GM19043 (cell line): ENCODE data around the gene ITSN1.

Experiments
- ATAC-seq: cut with Tn5 transposase; IDR thresholded peaks from one replicate; pipeline ENCODE4 v1.9.1; 2021; ENCODE audit warnings: low read depth; ENCODE audit not compliant: unreplicated experiment

ITSN1 gene

GRCh38 chr21:33944185-33944763 lies 302.0 kb downstream of the ITSN1 start:
- no peak for ATAC-seq

- no peak for ATAC-seq
Measured at GRCh38 chr21:33945652-33946270, 303.5 kb downstream of the ITSN1 start.

- ATAC-seq, result peak; percentile 47
Measured at GRCh38 chr21:33947451-33948095, 305.3 kb downstream of the ITSN1 start.

GRCh38 chr21:33948096-33948950 lies 306.0 kb downstream of the ITSN1 start:
- peak; percentile 53 for ATAC-seq

- no peak for ATAC-seq
Measured at GRCh38 chr21:33948951-33949444, 306.7 kb downstream of the ITSN1 start.
